OCI-LY1 (cell line): Measurements from ENCODE around the gene CERS6.

ENCODE experiments used
- H2AFZ ChIP-seq: fragments of 200-600 bp; sonication (generic), shearing (Covaris generic); 2 replicates; pipeline ENCODE4 v1.6.0; 2014; ENCODE audit warnings: antibody characterized with exemption, mild to moderate bottlenecking, low read length
- H3F3A ChIP-seq: fragments of 200-600 bp; sonication (generic), shearing (Covaris generic); 2 replicates; pipeline ENCODE4 v1.6.0; 2014; ENCODE audit warnings: mild to moderate bottlenecking, antibody characterized with exemption, low read length, moderate library complexity; ENCODE audit not compliant: insufficient read depth
- H3K27ac ChIP-seq: fragments of 200-600 bp; sonication (generic); 2 replicates; pipeline ENCODE4 v1.5.1; 2014; ENCODE audit warnings: low read length, mixed run types, mild to moderate bottlenecking, low read depth; ENCODE audit not compliant: poor library complexity, severe bottlenecking
- H3K27me3 ChIP-seq: fragments of 200-600 bp; sonication (generic); 2 replicates; pipeline ENCODE4 v1.6.0; 2014; ENCODE audit warnings: antibody characterized with exemption, mild to moderate bottlenecking, low read length, moderate library complexity; ENCODE audit not compliant: insufficient read depth
- H3K36me3 ChIP-seq: fragments of 200-600 bp; sonication (generic); 2 replicates; pipeline ENCODE4 v1.6.1; 2014; ENCODE audit warnings: mild to moderate bottlenecking, antibody characterized with exemption, low read length, moderate library complexity, mixed read lengths; ENCODE audit not compliant: insufficient read depth
- H3K4me1 ChIP-seq: fragments of 200-600 bp; sonication (generic); 2 replicates; pipeline ENCODE4 v1.5.1; 2014; ENCODE audit warnings: mild to moderate bottlenecking, low read length, moderate library complexity; ENCODE audit not compliant: insufficient read depth, severe bottlenecking
- H3K4me2 ChIP-seq: fragments of 200-600 bp; sonication (generic), shearing (Covaris generic); 2 replicates; pipeline ENCODE4 v1.6.1; 2014; ENCODE audit warnings: low read length
- H3K4me3 ChIP-seq: fragments of 200-600 bp; sonication (generic); 2 replicates; pipeline ENCODE4 v1.5.1; 2014; ENCODE audit warnings: low read length, low read depth, mild to moderate bottlenecking, mixed read lengths; ENCODE audit not compliant: poor library complexity, severe bottlenecking
- H3K79me2 ChIP-seq: fragments of 200-600 bp; shearing (Covaris generic); 2 replicates; pipeline ENCODE4 v1.6.1; 2016; ENCODE audit warnings: mixed run types, low read length, mixed read lengths; ENCODE audit not compliant: insufficient read depth
- H3K9ac ChIP-seq: fragments of 200-600 bp; sonication (generic), shearing (Covaris generic); 2 replicates; pipeline ENCODE4 v1.6.1; 2014; ENCODE audit warnings: mild to moderate bottlenecking, low read length, mixed read lengths
- H3K9me2 ChIP-seq: fragments of 200-600 bp; sonication (generic), shearing (Covaris generic); 2 replicates; pipeline ENCODE4 v1.6.1; 2014; ENCODE audit warnings: low read depth, mild to moderate bottlenecking, low read length, mixed read lengths
- H3K9me3 ChIP-seq: fragments of 200-600 bp; shearing (Covaris generic); 2 replicates; pipeline ENCODE4 v1.6.1; 2014; ENCODE audit warnings: low read length, mixed read lengths
- H4K20me1 ChIP-seq: fragments of 200-600 bp; sonication (generic), shearing (Covaris generic); 2 replicates; pipeline ENCODE4 v1.6.0; 2016; ENCODE audit warnings: mild to moderate bottlenecking, low read length; ENCODE audit not compliant: insufficient read depth
- EZH2 ChIP-seq: fragments of 200-600 bp; sonication (generic), shearing (Covaris generic); IDR thresholded peaks from 2 replicates; pipeline ENCODE4 v1.8.0; 2017; ENCODE audit warnings: borderline replicate concordance, mixed run types, mild to moderate bottlenecking, antibody characterized with exemption, low read length, moderate library complexity, mixed read lengths
- TF ChIP-seq, protein P1 (sequence below): fragments of 200-600 bp; sonication (generic), shearing (Covaris generic); IDR thresholded peaks from 2 replicates; pipeline ENCODE4 v1.5.1; 2017; ENCODE audit warnings: mild to moderate bottlenecking, antibody characterized with exemption, low read length, moderate library complexity, mixed read lengths

Gene CERS6

GRCh38 chr2:168775837-168776236 lies 319.8 kb downstream of the CERS6 start:
- no peaks in the 10 kb centered on the region for H3K9me3 ChIP-seq
- H3K9ac ChIP-seq = no peak overlapping the region
- no peaks in the 10 kb centered on the region for H3K9me2 ChIP-seq
- H3K27ac ChIP-seq = no peak overlapping the region
- H3K4me1 ChIP-seq = no peaks in the 10 kb centered on the region
- H3K36me3 ChIP-seq = no peaks in the 10 kb centered on the region
- H2AFZ ChIP-seq = no peak overlapping the region
- no peaks in the 10 kb centered on the region for H4K20me1 ChIP-seq
- H3F3A ChIP-seq = no peaks in the 10 kb centered on the region
- H3K27me3 ChIP-seq = no peaks in the 10 kb centered on the region
- no peaks in the 10 kb centered on the region for H3K79me2 ChIP-seq
- no peak overlapping the region for H3K4me3 ChIP-seq
- no peak overlapping the region for H3K4me2 ChIP-seq
- TF ChIP-seq EZH2 = no peak
- TF ChIP-seq, protein P1, sequence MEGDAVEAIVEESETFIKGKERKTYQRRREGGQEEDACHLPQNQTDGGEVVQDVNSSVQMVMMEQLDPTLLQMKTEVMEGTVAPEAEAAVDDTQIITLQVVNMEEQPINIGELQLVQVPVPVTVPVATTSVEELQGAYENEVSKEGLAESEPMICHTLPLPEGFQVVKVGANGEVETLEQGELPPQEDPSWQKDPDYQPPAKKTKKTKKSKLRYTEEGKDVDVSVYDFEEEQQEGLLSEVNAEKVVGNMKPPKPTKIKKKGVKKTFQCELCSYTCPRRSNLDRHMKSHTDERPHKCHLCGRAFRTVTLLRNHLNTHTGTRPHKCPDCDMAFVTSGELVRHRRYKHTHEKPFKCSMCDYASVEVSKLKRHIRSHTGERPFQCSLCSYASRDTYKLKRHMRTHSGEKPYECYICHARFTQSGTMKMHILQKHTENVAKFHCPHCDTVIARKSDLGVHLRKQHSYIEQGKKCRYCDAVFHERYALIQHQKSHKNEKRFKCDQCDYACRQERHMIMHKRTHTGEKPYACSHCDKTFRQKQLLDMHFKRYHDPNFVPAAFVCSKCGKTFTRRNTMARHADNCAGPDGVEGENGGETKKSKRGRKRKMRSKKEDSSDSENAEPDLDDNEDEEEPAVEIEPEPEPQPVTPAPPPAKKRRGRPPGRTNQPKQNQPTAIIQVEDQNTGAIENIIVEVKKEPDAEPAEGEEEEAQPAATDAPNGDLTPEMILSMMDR = no peak

DNA sequence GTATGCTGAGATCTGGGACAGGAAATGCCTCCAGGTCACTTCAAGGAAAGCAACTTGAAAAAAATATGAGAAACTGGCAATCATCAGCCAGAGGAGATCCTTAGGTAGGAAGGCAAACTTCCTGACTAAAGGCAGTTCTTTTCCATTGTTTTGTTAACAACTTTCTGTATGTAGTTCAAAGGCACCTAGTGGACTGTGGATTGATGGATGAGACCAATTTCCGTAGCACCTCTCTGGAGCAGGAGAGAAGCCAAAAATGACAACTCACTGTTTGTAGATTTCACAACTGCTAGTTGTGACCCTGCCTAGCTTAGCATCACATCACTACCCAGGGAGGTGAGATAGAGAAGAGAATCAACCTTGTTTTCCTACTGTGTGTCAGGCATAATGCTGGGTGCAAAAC lies 324.6 kb downstream of the CERS6 start:
- H3K27me3 ChIP-seq = no peaks in the 10 kb centered on the region
- H3K79me2 ChIP-seq = no peaks in the 10 kb centered on the region
- H3K4me2 ChIP-seq = no peak overlapping the region
- H4K20me1 ChIP-seq = no peaks in the 10 kb centered on the region
- H3K9me2 ChIP-seq = no peaks in the 10 kb centered on the region
- no peaks in the 10 kb centered on the region for H3K36me3 ChIP-seq
- no peaks in the 10 kb centered on the region for H3F3A ChIP-seq
- TF ChIP-seq EZH2 = no peak
- TF ChIP-seq, protein P1 = no peak
- no peak overlapping the region for H2AFZ ChIP-seq
- H3K27ac ChIP-seq = no peak overlapping the region
- no peaks in the 10 kb centered on the region for H3K9me3 ChIP-seq
- no peak overlapping the region for H3K9ac ChIP-seq
- H3K4me3 ChIP-seq = no peak overlapping the region
- no peaks in the 10 kb centered on the region for H3K4me1 ChIP-seq

GRCh38 chr2:168781191-168781817 lies 325.2 kb downstream of the CERS6 start:
- Histone ChIP-seq H4K20me1 (no peaks in the 10 kb centered on the region), H2AFZ (no peak overlapping the region), H3K9me3 (no peaks in the 10 kb centered on the region), H3K9me2 (no peaks in the 10 kb centered on the region), H3K4me3 (no peak overlapping the region), H3F3A (no peaks in the 10 kb centered on the region), H3K4me2 (no peak overlapping the region), H3K27ac (no peak overlapping the region), H3K9ac (no peak overlapping the region), H3K79me2 (no peaks in the 10 kb centered on the region), H3K27me3 (no peaks in the 10 kb centered on the region), H3K36me3 (no peaks in the 10 kb centered on the region), H3K4me1 (no peaks in the 10 kb centered on the region)
- no peak for TF ChIP-seq EZH2
- TF ChIP-seq, protein P1 = no peak
